Panc1 (cell line): ENCODE results near the gene VPS36. TPM values are rescaled to one million over a fixed set of nuclear protein-coding genes. Genes with fewer than 3 reads are reported as not detected.

ENCODE experiments used
- ATAC-seq: fragments of 200-7000 bp; cut with Tn5 transposase; 2 replicates; pipeline ENCODE4 v1.9.1; 2020; ENCODE audit warnings: mild to moderate bottlenecking, moderate library complexity
- BruUV-seq: library from RNA; stranded (reverse); fragments of 400-500 nt; replicated peaks from 2 replicates; lab custom pipeline; 2021; lab: Mats Ljungman, UMichigan
- CTCF ChIA-PET: fragments of 300-600 bp; sonication (Branson Sonifier 250); formaldehyde crosslinking; loops from one replicate; lab custom pipeline; 2022; ENCODE audit warnings: antibody characterized with exemption; lab: Charles Lee
- POLR2A ChIA-PET: fragments of 300-600 bp; sonication (Branson Sonifier 250); formaldehyde crosslinking; loops from one replicate; lab custom pipeline; 2022; ENCODE audit warnings: antibody characterized with exemption; lab: Charles Lee
- DNase-seq: peaks from one replicate; pipeline ENCODE4 v3.0.0-alpha.2; 2010; ENCODE audit warnings: low read depth, low spot score
- H3K27ac ChIP-seq: 2 replicates; pipeline ENCODE4 v1.5.1; 2011; ENCODE audit warnings: mild to moderate bottlenecking, low read length, inconsistent platforms
- H3K27me3 ChIP-seq: fragments of 200-500 bp; sonication (Bioruptor generic); 2 replicates; pipeline ENCODE4 v1.6.0; 2014; ENCODE audit warnings: low read length, inconsistent platforms; ENCODE audit not compliant: control insufficient read depth, insufficient read depth
- H3K36me3 ChIP-seq: fragments of 200-500 bp; sonication (Bioruptor generic); 2 replicates; pipeline ENCODE4 v1.5.1; 2014; ENCODE audit warnings: inconsistent platforms, mild to moderate bottlenecking, low read length, moderate library complexity; ENCODE audit not compliant: control insufficient read depth, insufficient read depth
- H3K4me1 ChIP-seq: 2 replicates; pipeline ENCODE4 v1.5.1; 2011; ENCODE audit warnings: inconsistent platforms, mild to moderate bottlenecking, low read length, moderate library complexity; ENCODE audit not compliant: control insufficient read depth, insufficient read depth
- H3K4me3 ChIP-seq, 2 experiments: 2 replicates each; pipeline ENCODE4 v1.5.1; 2011 to 2012; ENCODE audit warnings: low read depth in 2 of 2, low read length in 2 of 2, mild to moderate bottlenecking in 2 of 2, inconsistent platforms in 1 of 2, moderate library complexity in 1 of 2
- H3K9me3 ChIP-seq: fragments of 200-500 bp; sonication (Bioruptor generic); 2 replicates; pipeline ENCODE4 v1.5.1; 2014; ENCODE audit warnings: low read depth, mild to moderate bottlenecking, inconsistent platforms, low read length, moderate library complexity; ENCODE audit not compliant: control insufficient read depth, insufficient read depth
- POLR2AphosphoS5 ChIP-seq: IDR thresholded peaks from 2 replicates; pipeline ENCODE4 v1.6.1; 2012; ENCODE audit warnings: mild to moderate bottlenecking, low read depth, low read length, moderate library complexity
- REST ChIP-seq, 2 experiments: IDR thresholded peaks; 2 replicates each; pipeline ENCODE4 v1.6.1; 2011 to 2012; ENCODE audit warnings: low read depth in 2 of 2, control low read depth in 1 of 2, low read length in 1 of 2, mild to moderate bottlenecking in 1 of 2, moderate library complexity in 1 of 2; ENCODE audit not compliant: insufficient read depth in 1 of 2
- SIN3A ChIP-seq: IDR thresholded peaks from 2 replicates; pipeline ENCODE4 v1.6.1; 2012; ENCODE audit warnings: low read depth, mild to moderate bottlenecking, low read length, moderate library complexity, borderline replicate concordance; ENCODE audit not compliant: insufficient read depth
- TCF7L2 ChIP-seq: IDR thresholded peaks from 2 replicates; pipeline ENCODE4 v1.6.1; 2011; ENCODE audit warnings: mild to moderate bottlenecking, low read depth, low read length, inconsistent platforms
- in situ Hi-C: cut with HindIII; loops from 2 replicates; pipeline ENCODE4 v1.10.0; 2016; ENCODE audit warnings: low sequenced_read_pairs, low pct_unique_long_range_greater_than_20kb
- intact Hi-C: fragments of 100-400 bp; cut with micrococcal nuclease; formaldehyde crosslinking; loops from one replicate; pipeline ENCODE4 v1.10.0; 2022; ENCODE audit not compliant: unreplicated experiment
- total RNA-seq: library from RNA; stranded (reverse); gene quantifications from one replicate; pipeline ENCODE4 v1.2.1, GENCODE V29; 2021; ENCODE audit not compliant: unreplicated experiment
- TF ChIP-seq, protein P1 (sequence below): fragments of 450-650 bp; IDR thresholded peaks from 2 replicates; pipeline ENCODE4 v1.5.1; 2017; ENCODE audit warnings: mild to moderate bottlenecking

The VPS36 gene
- total RNA-seq, 1 experiment from 2014 or later, result 32.1 TPM

DNA sequence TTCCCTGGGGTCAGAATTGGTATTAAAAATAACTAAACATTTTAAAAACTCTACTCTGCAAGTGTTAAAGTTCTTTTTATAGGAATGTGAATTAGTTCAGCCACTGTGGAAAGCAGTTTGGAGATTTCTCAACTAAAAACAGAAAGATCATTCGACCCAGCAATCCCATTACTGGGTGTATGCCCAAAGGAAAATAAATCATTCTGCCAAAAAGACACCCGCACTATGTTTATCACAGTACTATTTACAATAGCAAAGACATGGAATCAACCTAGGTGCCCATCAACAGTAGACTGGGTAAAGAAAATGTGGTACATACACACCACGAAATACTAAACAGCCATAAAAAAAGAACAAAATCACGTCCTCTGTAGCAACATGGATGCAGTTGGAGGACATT lies 43.8 kb downstream of the VPS36 start:
- BruUV-seq, result no TSS peak

DNA sequence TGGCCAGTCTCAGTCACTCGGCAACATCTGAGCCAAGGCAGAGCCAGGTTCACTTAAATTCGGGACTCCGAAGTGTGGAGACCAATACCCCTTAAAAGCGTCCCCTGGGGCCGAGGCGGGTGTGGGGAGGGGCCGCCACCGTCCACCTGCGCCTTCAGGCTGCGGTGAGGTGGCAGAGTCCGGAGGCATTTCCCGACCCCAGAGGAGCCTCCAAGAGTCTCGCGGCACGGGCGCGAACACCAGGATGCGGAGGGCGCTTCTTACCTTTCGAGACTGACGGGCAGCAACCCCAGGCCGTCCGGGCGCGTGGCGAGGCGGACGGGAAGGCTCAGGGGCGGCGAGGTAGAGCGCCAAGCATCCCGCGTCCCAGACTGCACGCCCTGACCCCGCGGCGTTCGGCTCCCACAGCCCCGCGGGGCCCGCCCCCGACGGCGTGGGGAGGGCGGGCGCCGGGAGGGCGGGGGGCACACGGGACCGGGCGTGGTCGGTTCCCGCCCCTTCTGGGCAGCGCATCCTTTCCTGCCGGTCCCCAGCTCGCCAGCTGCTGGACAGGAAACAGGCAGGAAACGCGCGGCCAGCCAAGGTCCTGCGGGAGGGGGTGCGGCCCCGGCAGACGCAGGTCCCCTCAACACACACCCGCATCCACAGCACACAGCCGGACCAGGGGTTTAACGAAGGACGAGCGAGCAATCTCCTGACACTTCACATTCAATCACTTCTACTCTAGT lies 44.5 kb downstream of the VPS36 start, which contains the start of gene THSD1:
THSD1 (minus strand) TSS at position 406 of the 728 bp plus-strand sequence. CDS start 3,572 bp downstream, outside the sequence.
- H3K27ac ChIP-seq, result peak within 1 kb of the TSS; percentile 63
- in situ Hi-C loops, result no loop called here
- DNase-seq (no peak), ATAC-seq (peak; percentile 91)
- no peaks in the 10 kb centered on the region for H3K4me1 ChIP-seq
- TF ChIP-seq POLR2AphosphoS5, result no peak
- no peak for TF ChIP-seq REST (IDR thresholded peaks at IDR 0.05; ENCODE audit: insufficient read depth in 1 of 2, low read depth in 2 of 2, low read length in 1 of 2)
- TF ChIP-seq, protein P1, sequence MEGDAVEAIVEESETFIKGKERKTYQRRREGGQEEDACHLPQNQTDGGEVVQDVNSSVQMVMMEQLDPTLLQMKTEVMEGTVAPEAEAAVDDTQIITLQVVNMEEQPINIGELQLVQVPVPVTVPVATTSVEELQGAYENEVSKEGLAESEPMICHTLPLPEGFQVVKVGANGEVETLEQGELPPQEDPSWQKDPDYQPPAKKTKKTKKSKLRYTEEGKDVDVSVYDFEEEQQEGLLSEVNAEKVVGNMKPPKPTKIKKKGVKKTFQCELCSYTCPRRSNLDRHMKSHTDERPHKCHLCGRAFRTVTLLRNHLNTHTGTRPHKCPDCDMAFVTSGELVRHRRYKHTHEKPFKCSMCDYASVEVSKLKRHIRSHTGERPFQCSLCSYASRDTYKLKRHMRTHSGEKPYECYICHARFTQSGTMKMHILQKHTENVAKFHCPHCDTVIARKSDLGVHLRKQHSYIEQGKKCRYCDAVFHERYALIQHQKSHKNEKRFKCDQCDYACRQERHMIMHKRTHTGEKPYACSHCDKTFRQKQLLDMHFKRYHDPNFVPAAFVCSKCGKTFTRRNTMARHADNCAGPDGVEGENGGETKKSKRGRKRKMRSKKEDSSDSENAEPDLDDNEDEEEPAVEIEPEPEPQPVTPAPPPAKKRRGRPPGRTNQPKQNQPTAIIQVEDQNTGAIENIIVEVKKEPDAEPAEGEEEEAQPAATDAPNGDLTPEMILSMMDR, result no peak
- no peak for TF ChIP-seq TCF7L2
- TF ChIP-seq SIN3A, result no peak
- no peaks in the 10 kb centered on the region for H3K27me3 ChIP-seq
- H3K4me3 ChIP-seq, result peak within 1 kb of the TSS; percentile 61
- no peaks in the 10 kb centered on the region for H3K9me3 ChIP-seq
- intact Hi-C loops, result no loop called here
- no peaks in the 10 kb centered on the region for H3K36me3 ChIP-seq
- POLR2A ChIA-PET, result no interaction called here
- BruUV-seq, result no TSS peak
- CTCF ChIA-PET, result no interaction called here

More for the DNA sequence above, 43.8 kb downstream of the VPS36 start:
- no peaks in the 10 kb centered on the region for H3K4me1 ChIP-seq
- CTCF ChIA-PET, result no interaction called here
- no peak for ATAC-seq
- no peaks in the 10 kb centered on the region; the same call in 1 of the 2 replicates for H3K36me3 ChIP-seq
- in situ Hi-C loops, result no loop called here
- H3K9me3 ChIP-seq, result no peaks in the 10 kb centered on the region
- H3K27me3 ChIP-seq, result no peaks in the 10 kb centered on the region
- DNase-seq, result no peak
- TF ChIP-seq SIN3A, result no peak
- TF ChIP-seq POLR2AphosphoS5, result no peak
- TF ChIP-seq TCF7L2, result no peak
- no peak for TF ChIP-seq REST (IDR thresholded peaks at IDR 0.05; ENCODE audit: insufficient read depth in 1 of 2, low read depth in 2 of 2, low read length in 1 of 2)
- TF ChIP-seq, protein P1, result no peak
- H3K27ac ChIP-seq, result no peak overlapping the region
- POLR2A ChIA-PET, result no interaction called here
- intact Hi-C loops, result no loop called here
- H3K4me3 ChIP-seq, result peak overlapping the region; percentile 61; a peak in 3 of 4 replicates
